GM21515 (cell line): ENCODE data around the gene ZNF197.
"Not testable (repeated sequence)": the region's sequence is repeated elsewhere in the genome, so short reads cannot be mapped to it uniquely, and the experiment has no call there.

Experiments used
- ATAC-seq: cut with Tn5 transposase; IDR thresholded peaks from one replicate; pipeline ENCODE4 v1.9.1; 2021; ENCODE audit not compliant: unreplicated experiment

The ZNF197 gene

GRCh38 chr3:44661189-44661588, 36.4 kb downstream of the ZNF197 start:
- no peak for ATAC-seq

GRCh38 chr3:44665173-44665572, 40.3 kb downstream of the ZNF197 start:
- ATAC-seq: no peak

GRCh38 chr3:44666346-44666745, 41.5 kb downstream of the ZNF197 start:
- ATAC-seq: no peak

- ATAC-seq: no peak
Measured at GRCh38 chr3:44669760-44670159, 44.9 kb downstream of the ZNF197 start.

- not testable (repeated sequence) for ATAC-seq
Measured at GRCh38 chr3:44673466-44673865, 48.6 kb downstream of the ZNF197 start.

- ATAC-seq: no peak
Measured at GRCh38 chr3:44674211-44674610, 49.4 kb downstream of the ZNF197 start.

- no peak for ATAC-seq
Measured at GRCh38 chr3:44678480-44679116, 53.8 kb downstream of the ZNF197 start.

- no peak for ATAC-seq
Measured at GRCh38 chr3:44680921-44681455, 56.2 kb downstream of the ZNF197 start.

GRCh38 chr3:44682182-44682896, 57.5 kb downstream of the ZNF197 start:
- no peak for ATAC-seq

- peak; percentile 77 for ATAC-seq
Measured at GRCh38 chr3:44685128-44685800, 60.4 kb downstream of the ZNF197 start.

- ATAC-seq: no peak
Measured at GRCh38 chr3:44687898-44688297, 63.1 kb downstream of the ZNF197 start.
